Measurements from ENCODE around the gene CADM1.

GRCh38 chr11:115502636-115503082 lies 1.6 kb downstream of the CADM1 start:
- TF ChIP-seq CTCF (IDR thresholded peaks at IDR 0.05) (no peak), EP300 (IDR thresholded peaks at IDR 0.05) (no peak)
